Skeletal muscle satellite cell (primary cell): Measurements from ENCODE around the gene GALK2.

ENCODE experiments used
- H3K27me3 ChIP-seq: 2 replicates; pipeline ENCODE4 v1.7.0; 2013; ENCODE audit warnings: low read length; ENCODE audit not compliant: control insufficient read depth, insufficient read depth
- H3K36me3 ChIP-seq: 2 replicates; pipeline ENCODE4 v1.7.0; 2013; ENCODE audit warnings: mild to moderate bottlenecking, control low read depth, low read length; ENCODE audit not compliant: insufficient read depth
- H3K4me1 ChIP-seq: 2 replicates; pipeline ENCODE4 v1.7.0; 2013; ENCODE audit warnings: low read length; ENCODE audit not compliant: control insufficient read depth, insufficient read depth
- H3K4me2 ChIP-seq: 2 replicates; pipeline ENCODE4 v1.7.0; 2013; ENCODE audit warnings: mild to moderate bottlenecking, low read length
- H3K4me3 ChIP-seq: 2 replicates; pipeline ENCODE4 v1.7.0; 2013; ENCODE audit warnings: low read length
- H3K9ac ChIP-seq: 2 replicates; pipeline ENCODE4 v1.7.0; 2013; ENCODE audit warnings: mild to moderate bottlenecking, low read depth, low read length, moderate library complexity
- H3K9me3 ChIP-seq: replicated peaks from 2 replicates; pipeline ENCODE4 v1.7.0; 2013; ENCODE audit warnings: mild to moderate bottlenecking, control low read depth, low read length

Gene GALK2

GRCh38 chr15:49148298-49148697 lies 21.7 kb upstream of the GALK2 start:
- Histone ChIP-seq H3K4me1 (peaks cover 19% of the 10 kb centered on the region), H3K36me3 (peaks cover 25% of the 10 kb centered on the region), H3K9me3 (no peaks in the 10 kb centered on the region), H3K27me3 (no peaks in the 10 kb centered on the region), H3K9ac (no peak overlapping the region), H3K4me2 (no peak overlapping the region), H3K4me3 (no peak overlapping the region)

- H3K4me1 ChIP-seq = peaks cover 23% of the 10 kb centered on the region
- peaks cover 21% of the 10 kb centered on the region for H3K36me3 ChIP-seq
- no peak overlapping the region for H3K4me3 ChIP-seq
- H3K4me2 ChIP-seq = no peak overlapping the region
- no peak overlapping the region for H3K9ac ChIP-seq
- no peaks in the 10 kb centered on the region for H3K27me3 ChIP-seq
- H3K9me3 ChIP-seq = no peaks in the 10 kb centered on the region
These were observed 21.3 kb upstream of the GALK2 start for GRCh38 chr15:49148727-49149126.

- H3K9ac ChIP-seq = no peak overlapping the region
- H3K36me3 ChIP-seq = peaks cover 14% of the 10 kb centered on the region
- no peaks in the 10 kb centered on the region for H3K9me3 ChIP-seq
- H3K4me2 ChIP-seq = no peak overlapping the region
- no peak overlapping the region for H3K4me3 ChIP-seq
- peaks cover 19% of the 10 kb centered on the region for H3K4me1 ChIP-seq
- H3K27me3 ChIP-seq = no peaks in the 10 kb centered on the region
These were observed 18.2 kb upstream of the GALK2 start for GRCh38 chr15:49151831-49152230.

GRCh38 chr15:49152552-49153312 lies 17.3 kb upstream of the GALK2 start:
- Histone ChIP-seq H3K4me3 (no peak overlapping the region), H3K4me1 (peaks cover 19% of the 10 kb centered on the region)

GRCh38 chr15:49154359-49154758 lies 15.7 kb upstream of the GALK2 start:
- Histone ChIP-seq H3K4me3 (peak overlapping the region; percentile 86), H3K4me1 (peaks cover 12% of the 10 kb centered on the region), H3K4me2 (peak overlapping the region; percentile 76), H3K9me3 (no peaks in the 10 kb centered on the region), H3K9ac (peak overlapping the region; percentile 94), H3K27me3 (no peaks in the 10 kb centered on the region), H3K36me3 (peaks cover 10% of the 10 kb centered on the region)

More at GRCh38 chr15:49152552-49153312, 17.3 kb upstream of the GALK2 start:
- Histone ChIP-seq H3K36me3 (peaks cover 14% of the 10 kb centered on the region), H3K9me3 (no peaks in the 10 kb centered on the region), H3K9ac (no peak overlapping the region), H3K27me3 (no peaks in the 10 kb centered on the region), H3K4me2 (peak overlapping the region; percentile 76)

GRCh38 chr15:49154799-49155109 lies 15.3 kb upstream of the GALK2 start:
- Histone ChIP-seq H3K36me3 (peaks cover 7% of the 10 kb centered on the region), H3K9me3 (no peaks in the 10 kb centered on the region), H3K4me2 (peak overlapping the region; percentile 76), H3K4me1 (peaks cover 12% of the 10 kb centered on the region), H3K4me3 (peak overlapping the region; percentile 86), H3K9ac (peak overlapping the region; percentile 94), H3K27me3 (no peaks in the 10 kb centered on the region)

- Histone ChIP-seq H3K4me3 (peak within 1 kb of the TSS; percentile 86), H3K36me3 (peaks cover 7% of the 10 kb centered on the region), H3K9me3 (no peaks in the 10 kb centered on the region), H3K4me1 (peaks cover 12% of the 10 kb centered on the region), H3K9ac (peak within 1 kb of the TSS; percentile 94), H3K4me2 (peak within 1 kb of the TSS; percentile 77), H3K27me3 (no peaks in the 10 kb centered on the region)
These were observed 14.8 kb upstream of the GALK2 start, which contains the start of gene COPS2 for GRCh38 chr15:49155110-49155833. Gene COPS2, minus strand, starts transcription at chr15:49155599. Its CDS starts 21 bp downstream, at chr15:49155578.

GRCh38 chr15:49155834-49156627 lies 14.0 kb upstream of the GALK2 start:
- Histone ChIP-seq H3K36me3 (no peaks in the 10 kb centered on the region), H3K4me2 (peak overlapping the region; percentile 77), H3K9me3 (no peaks in the 10 kb centered on the region), H3K9ac (peak overlapping the region; percentile 82), H3K4me1 (peaks cover 12% of the 10 kb centered on the region), H3K27me3 (no peaks in the 10 kb centered on the region), H3K4me3 (peak overlapping the region; percentile 83)

GRCh38 chr15:49163678-49164077 lies 6.4 kb upstream of the GALK2 start:
- H3K4me1 ChIP-seq = no peaks in the 10 kb centered on the region
- no peak overlapping the region for H3K4me3 ChIP-seq
- no peak overlapping the region for H3K4me2 ChIP-seq
- no peaks in the 10 kb centered on the region for H3K9me3 ChIP-seq
- no peaks in the 10 kb centered on the region for H3K36me3 ChIP-seq
- H3K9ac ChIP-seq = no peak overlapping the region
- no peaks in the 10 kb centered on the region for H3K27me3 ChIP-seq

- no peaks in the 10 kb centered on the region for H3K27me3 ChIP-seq
- no peaks in the 10 kb centered on the region for H3K4me1 ChIP-seq
- no peaks in the 10 kb centered on the region for H3K9me3 ChIP-seq
- no peak overlapping the region for H3K4me2 ChIP-seq
- H3K9ac ChIP-seq = no peak overlapping the region
- H3K4me3 ChIP-seq = no peak overlapping the region
- H3K36me3 ChIP-seq = no peaks in the 10 kb centered on the region
These were observed 5.2 kb upstream of the GALK2 start for GRCh38 chr15:49164865-49165264.

- Histone ChIP-seq H3K9ac (no peak overlapping the region), H3K4me3 (no peak overlapping the region), H3K27me3 (no peaks in the 10 kb centered on the region), H3K4me2 (no peak overlapping the region), H3K9me3 (no peaks in the 10 kb centered on the region), H3K4me1 (peaks cover 4% of the 10 kb centered on the region), H3K36me3 (no peaks in the 10 kb centered on the region)
These were observed 2.0 kb upstream of the GALK2 start for GRCh38 chr15:49168016-49168415.
